Mesodermal cell (in vitro differentiated cells): ENCODE measurements around the gene PSME2. TPM values are rescaled to one million over a fixed set of nuclear protein-coding genes. Genes with fewer than 3 reads are reported as not detected.
A peak's percentile ranks its signal among the peaks of the same experiment; 100 is the strongest.

Source experiments
- H3K27ac ChIP-seq: 2 replicates; pipeline ENCODE4 v1.7.0; 2013; ENCODE audit warnings: mild to moderate bottlenecking, low read depth, low read length, moderate library complexity; ENCODE audit not compliant: severe bottlenecking
- H3K36me3 ChIP-seq: 2 replicates; pipeline ENCODE4 v1.7.1; 2013; ENCODE audit warnings: mild to moderate bottlenecking, low read length, moderate library complexity; ENCODE audit not compliant: control insufficient read depth, insufficient read depth
- H3K4me1 ChIP-seq: one replicate; pipeline ENCODE4 v1.7.1; 2013; ENCODE audit warnings: mild to moderate bottlenecking, low read length; ENCODE audit not compliant: insufficient read depth, control insufficient read depth, poor library complexity, severe bottlenecking
- H3K4me3 ChIP-seq: 2 replicates; pipeline ENCODE4 v1.7.0; 2013; ENCODE audit warnings: low read length, control low read depth, mild to moderate bottlenecking; ENCODE audit not compliant: insufficient read depth, poor library complexity, severe bottlenecking; ENCODE audit errors: extremely low read depth
- H3K9me3 ChIP-seq: 2 replicates; pipeline ENCODE4 v1.7.1; 2013; ENCODE audit warnings: mild to moderate bottlenecking, low read length, moderate library complexity; ENCODE audit not compliant: control insufficient read depth
- WGBS, 2 experiments: methylation state at CpG; one replicate each; pipeline ENCODE4 v1.1.5; 2013; ENCODE audit warnings: missing lambda C conversion rate in 2 of 2; ENCODE audit not compliant: insufficient coverage in 2 of 2; 5-methylcytosine and 5-hydroxymethylcytosine counted together
- polyA plus RNA-seq, 2 experiments: library from polyadenylated mRNA; stranded (reverse); fragments of 50-300 nt; gene quantifications; one replicate each; pipeline ENCODE4 v1.2.3, GENCODE V29; 2013

The PSME2 gene
- 84.4 TPM for polyA plus RNA-seq (2013, experiment 1 of 2)
- polyA plus RNA-seq (2013, experiment 2 of 2), result 75.3 TPM

GRCh38 chr14:24146453-24146977 lies at the start of gene PSME2:
TSS of gene PSME2 (minus strand) at chr14:24146610. CDS start at chr14:24146581, 29 bp downstream.
- H3K27ac ChIP-seq, result peak within 1 kb of the TSS; percentile 75
- H3K4me3 ChIP-seq, result peak within 1 kb of the TSS; percentile 95
- 0 to 1% methylated on average over 13 to 15 of the region's 25 CpGs for WGBS, 2 experiments
- no peaks in the 10 kb centered on the region for H3K9me3 ChIP-seq
- H3K36me3 ChIP-seq, result peaks cover 48% of the 10 kb centered on the region
- H3K4me1 ChIP-seq, result peaks cover 9% of the 10 kb centered on the region

- Histone ChIP-seq H3K36me3 (peaks cover 48% of the 10 kb centered on the region), H3K4me1 (peaks cover 3% of the 10 kb centered on the region), H3K9me3 (no peaks in the 10 kb centered on the region), H3K4me3 (peak within 1 kb of the TSS; percentile 78), H3K27ac (peak within 1 kb of the TSS; percentile 98)
- 1% methylated on average over 75 to 78 of the region's 89 CpGs for WGBS, 2 experiments
Measured at GRCh38 chr14:24195186-24196070, 49.0 kb upstream of the PSME2 start, which contains the start of gene TM9SF1. TSS of gene TM9SF1 (minus strand) at chr14:24195441. CDS start at chr14:24195019, 422 bp downstream.

GRCh38 chr14:24194873-24195185 lies 48.4 kb upstream of the PSME2 start:
- 58 to 90% methylated on average over 7 to 8 of the region's 8 CpGs for WGBS, 2 experiments
- Histone ChIP-seq H3K36me3 (peaks cover 46% of the 10 kb centered on the region), H3K4me1 (peaks cover 3% of the 10 kb centered on the region), H3K4me3 (peak overlapping the region; percentile 78), H3K9me3 (no peaks in the 10 kb centered on the region), H3K27ac (peak overlapping the region; percentile 98)

- no peaks in the 10 kb centered on the region for H3K9me3 ChIP-seq
- H3K27ac ChIP-seq, result peak overlapping the region; percentile 98
- H3K36me3 ChIP-seq, result peaks cover 44% of the 10 kb centered on the region
- H3K4me1 ChIP-seq, result peaks cover 3% of the 10 kb centered on the region
- H3K4me3 ChIP-seq, result peak overlapping the region; percentile 78
- 91 to 100% methylated on average over 5 of the region's 7 CpGs for WGBS, 2 experiments
Measured at GRCh38 chr14:24194186-24194872, 47.9 kb upstream of the PSME2 start.

GRCh38 chr14:24192933-24193332 lies 46.5 kb upstream of the PSME2 start:
- no peak overlapping the region for H3K4me3 ChIP-seq
- H3K4me1 ChIP-seq, result peaks cover 4% of the 10 kb centered on the region
- WGBS, 2 experiments, result 95 to 97% methylated on average over 12 to 14 of the region's 15 CpGs
- H3K9me3 ChIP-seq, result no peaks in the 10 kb centered on the region
- no peak overlapping the region for H3K27ac ChIP-seq
- H3K36me3 ChIP-seq, result peaks cover 34% of the 10 kb centered on the region

GRCh38 chr14:24190416-24190815 lies 44.0 kb upstream of the PSME2 start:
- peaks cover 11% of the 10 kb centered on the region for H3K4me1 ChIP-seq
- H3K27ac ChIP-seq, result no peak overlapping the region
- H3K9me3 ChIP-seq, result no peaks in the 10 kb centered on the region
- no peak overlapping the region for H3K4me3 ChIP-seq
- peaks cover 56% of the 10 kb centered on the region for H3K36me3 ChIP-seq
- 93 to 96% methylated on average over 8 of the region's 10 CpGs for WGBS, 2 experiments

- peaks cover 66% of the 10 kb centered on the region for H3K36me3 ChIP-seq
- peaks cover 11% of the 10 kb centered on the region for H3K4me1 ChIP-seq
- H3K9me3 ChIP-seq, result no peaks in the 10 kb centered on the region
- no peak overlapping the region for H3K4me3 ChIP-seq
- WGBS, 2 experiments, result 90 to 96% methylated on average over 6 to 9 of the region's 9 CpGs
- no peak overlapping the region for H3K27ac ChIP-seq
Measured at GRCh38 chr14:24189460-24189859, 43.0 kb upstream of the PSME2 start.

GRCh38 chr14:24189059-24189375 lies 42.6 kb upstream of the PSME2 start:
- Histone ChIP-seq H3K9me3 (no peaks in the 10 kb centered on the region), H3K36me3 (peaks cover 68% of the 10 kb centered on the region), H3K4me3 (peak overlapping the region; percentile 67), H3K27ac (no peak overlapping the region), H3K4me1 (peaks cover 9% of the 10 kb centered on the region)
- 0% methylated on average over 2 of the region's 3 CpGs; no CpG with 5 or more reads in 1 of the 2 experiments for WGBS, 2 experiments

- Histone ChIP-seq H3K4me3 (peak within 1 kb of the TSS; percentile 67), H3K4me1 (peaks cover 8% of the 10 kb centered on the region), H3K36me3 (peaks cover 69% of the 10 kb centered on the region), H3K9me3 (no peaks in the 10 kb centered on the region), H3K27ac (peak within 1 kb of the TSS; percentile 72)
- 1% methylated on average over 38 to 59 of the region's 65 CpGs for WGBS, 2 experiments
Measured at GRCh38 chr14:24188251-24189058, 42.0 kb upstream of the PSME2 start, which contains the start of gene IPO4. TSS of gene IPO4 (minus strand) at chr14:24188816. CDS start at chr14:24188787, 29 bp downstream.

- 83% methylated on average over 1 of the region's 2 CpGs; no CpG with 5 or more reads in 1 of the 2 experiments for WGBS, 2 experiments
- no peaks in the 10 kb centered on the region for H3K9me3 ChIP-seq
- peak overlapping the region; percentile 67 for H3K4me3 ChIP-seq
- H3K27ac ChIP-seq, result no peak overlapping the region
- peaks cover 69% of the 10 kb centered on the region for H3K36me3 ChIP-seq
- H3K4me1 ChIP-seq, result peaks cover 8% of the 10 kb centered on the region
Measured at GRCh38 chr14:24187539-24187915, 41.1 kb upstream of the PSME2 start.
